ENCODE data around the gene FFAR2. TPM values are rescaled to one million over a fixed set of nuclear protein-coding genes. Genes with fewer than 3 reads are reported as not detected.

FFAR2 gene
- total RNA-seq, 1 donor from 2014 or later, result 2.6 TPM

GRCh38 chr19:35439921-35440320, 8.1 kb upstream of the FFAR2 start:
- TF ChIP-seq, protein P1, sequence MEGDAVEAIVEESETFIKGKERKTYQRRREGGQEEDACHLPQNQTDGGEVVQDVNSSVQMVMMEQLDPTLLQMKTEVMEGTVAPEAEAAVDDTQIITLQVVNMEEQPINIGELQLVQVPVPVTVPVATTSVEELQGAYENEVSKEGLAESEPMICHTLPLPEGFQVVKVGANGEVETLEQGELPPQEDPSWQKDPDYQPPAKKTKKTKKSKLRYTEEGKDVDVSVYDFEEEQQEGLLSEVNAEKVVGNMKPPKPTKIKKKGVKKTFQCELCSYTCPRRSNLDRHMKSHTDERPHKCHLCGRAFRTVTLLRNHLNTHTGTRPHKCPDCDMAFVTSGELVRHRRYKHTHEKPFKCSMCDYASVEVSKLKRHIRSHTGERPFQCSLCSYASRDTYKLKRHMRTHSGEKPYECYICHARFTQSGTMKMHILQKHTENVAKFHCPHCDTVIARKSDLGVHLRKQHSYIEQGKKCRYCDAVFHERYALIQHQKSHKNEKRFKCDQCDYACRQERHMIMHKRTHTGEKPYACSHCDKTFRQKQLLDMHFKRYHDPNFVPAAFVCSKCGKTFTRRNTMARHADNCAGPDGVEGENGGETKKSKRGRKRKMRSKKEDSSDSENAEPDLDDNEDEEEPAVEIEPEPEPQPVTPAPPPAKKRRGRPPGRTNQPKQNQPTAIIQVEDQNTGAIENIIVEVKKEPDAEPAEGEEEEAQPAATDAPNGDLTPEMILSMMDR (IDR thresholded peaks at IDR 0.05), result no peak
- ATAC-seq, result no peak

GRCh38 chr19:35442091-35442490, 6.0 kb upstream of the FFAR2 start:
- no peaks in the 10 kb centered on the region for H3K9me3 ChIP-seq
- intact Hi-C loops (cut with DNase I), result no loop called here
- peaks cover 30% of the 10 kb centered on the region for H3K4me1 ChIP-seq
- ATAC-seq, result peak; percentile 85
- H3K27me3 ChIP-seq, result no peaks in the 10 kb centered on the region
- TF ChIP-seq, protein P1 (IDR thresholded peaks at IDR 0.05), result no peak
- H3K36me3 ChIP-seq, result no peaks in the 10 kb centered on the region
- H3K4me3 ChIP-seq, result no peak overlapping the region
- DNase-seq, result peak; percentile 90
- H3K27ac ChIP-seq, result no peak overlapping the region

More at GRCh38 chr19:35439921-35440320, 8.1 kb upstream of the FFAR2 start:
- H3K4me3 ChIP-seq, result no peak overlapping the region
- H3K36me3 ChIP-seq, result no peaks in the 10 kb centered on the region
- H3K27ac ChIP-seq, result no peak overlapping the region
- intact Hi-C loops (cut with DNase I), result no loop called here
- no peaks in the 10 kb centered on the region for H3K9me3 ChIP-seq
- H3K4me1 ChIP-seq, result peaks cover 45% of the 10 kb centered on the region
- H3K27me3 ChIP-seq, result no peaks in the 10 kb centered on the region
- DNase-seq, result no peak

DNA sequence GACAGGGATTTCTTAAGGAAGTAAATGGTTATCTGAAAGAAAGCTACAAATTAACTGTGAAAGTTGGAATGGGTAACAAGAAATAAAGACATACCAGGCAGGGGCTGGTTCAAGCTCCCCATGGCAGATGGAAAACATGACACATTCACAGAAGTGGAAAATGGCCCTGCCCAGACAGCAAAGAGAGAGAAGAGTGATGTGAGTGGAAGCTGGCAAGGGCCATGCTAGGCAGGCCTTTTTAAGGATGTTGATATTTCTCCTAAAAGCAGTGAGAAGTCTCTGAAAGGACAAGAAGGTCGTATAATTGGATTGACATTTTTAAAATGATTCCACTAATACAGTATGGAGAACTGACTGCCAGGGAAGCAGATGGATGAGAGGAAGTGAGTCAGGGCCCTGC, 3.3 kb upstream of the FFAR2 start:
- no peak for ATAC-seq
- Histone ChIP-seq H3K27me3 (no peaks in the 10 kb centered on the region), H3K4me3 (no peak overlapping the region), H3K27ac (no peak overlapping the region), H3K9me3 (no peaks in the 10 kb centered on the region), H3K4me1 (peaks cover 29% of the 10 kb centered on the region), H3K36me3 (no peaks in the 10 kb centered on the region)
- TF ChIP-seq, protein P1 (IDR thresholded peaks at IDR 0.05), result no peak
- intact Hi-C loops (cut with DNase I), result no loop called here
- DNase-seq, result no peak

DNA sequence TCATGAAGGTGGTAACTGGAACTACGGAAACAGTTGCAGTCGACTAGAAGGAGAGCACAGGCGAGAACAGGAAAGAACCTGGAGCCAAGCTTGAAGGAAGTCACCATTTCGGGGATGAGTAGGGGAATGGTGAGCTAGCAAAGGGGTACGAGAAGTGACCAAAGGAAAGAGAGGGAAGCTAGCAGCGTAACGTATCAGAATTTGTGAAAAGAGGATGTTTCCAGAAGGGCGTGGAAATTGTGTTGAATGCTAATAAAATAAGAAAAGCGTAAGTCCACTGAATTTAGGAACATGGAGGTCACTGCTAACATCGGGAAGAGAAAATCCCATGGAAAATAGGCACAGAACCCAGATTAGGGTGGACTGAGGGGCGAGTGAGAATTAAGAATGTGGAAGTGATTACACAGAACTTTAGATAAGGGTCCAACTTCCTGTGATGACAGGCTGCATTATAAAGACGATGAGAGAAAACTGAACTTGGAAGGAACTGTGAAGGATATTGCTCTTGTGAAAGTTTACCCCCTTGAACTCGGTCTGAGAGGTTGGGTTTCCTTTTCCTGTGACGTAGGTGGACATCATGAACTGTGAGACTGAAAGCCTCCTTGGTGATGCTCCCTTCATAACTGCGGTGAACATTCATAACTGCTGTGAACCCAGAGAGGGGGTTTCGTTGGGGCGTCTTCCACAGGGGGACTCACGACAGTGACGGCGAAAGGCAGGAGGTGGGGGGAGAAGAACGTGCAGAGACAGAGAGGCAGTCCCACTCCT, 2.0 kb upstream of the FFAR2 start:
- H3K4me1 ChIP-seq, result peaks cover 29% of the 10 kb centered on the region
- TF ChIP-seq, protein P1 (IDR thresholded peaks at IDR 0.05), result no peak
- H3K9me3 ChIP-seq, result no peaks in the 10 kb centered on the region
- no peak overlapping the region for H3K4me3 ChIP-seq
- H3K36me3 ChIP-seq, result no peaks in the 10 kb centered on the region
- no peaks in the 10 kb centered on the region for H3K27me3 ChIP-seq
- no peak overlapping the region for H3K27ac ChIP-seq
- intact Hi-C loops (cut with DNase I), result no loop called here
- DNase-seq (no peak), ATAC-seq (peak; percentile 6)

DNA sequence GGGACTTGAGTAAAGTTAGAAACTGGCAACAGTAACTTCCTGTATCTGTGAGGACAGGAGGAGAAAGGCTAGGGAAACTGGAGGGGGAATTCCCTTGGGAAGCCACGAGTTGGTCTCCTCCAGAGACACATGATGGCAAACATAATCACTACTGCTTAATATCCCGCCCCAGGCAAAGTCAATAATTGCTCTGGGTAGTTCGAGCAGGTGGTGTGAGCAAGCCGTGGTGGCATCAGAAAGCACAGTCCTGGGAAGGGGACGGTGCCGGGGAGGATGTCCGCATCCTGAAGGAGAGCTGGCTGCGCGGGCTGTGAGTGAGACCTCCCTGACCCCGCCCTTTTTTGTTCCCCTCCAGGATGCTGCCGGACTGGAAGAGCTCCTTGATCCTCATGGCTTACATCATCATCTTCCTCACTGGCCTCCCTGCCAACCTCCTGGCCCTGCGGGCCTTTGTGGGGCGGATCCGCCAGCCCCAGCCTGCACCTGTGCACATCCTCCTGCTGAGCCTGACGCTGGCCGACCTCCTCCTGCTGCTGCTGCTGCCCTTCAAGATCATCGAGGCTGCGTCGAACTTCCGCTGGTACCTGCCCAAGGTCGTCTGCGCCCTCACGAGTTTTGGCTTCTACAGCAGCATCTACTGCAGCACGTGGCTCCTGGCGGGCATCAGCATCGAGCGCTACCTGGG, 1.4 kb downstream of the FFAR2 start:
- Histone ChIP-seq H3K9me3 (no peaks in the 10 kb centered on the region), H3K4me1 (peaks cover 13% of the 10 kb centered on the region), H3K27ac (no peak overlapping the region), H3K4me3 (no peak overlapping the region), H3K27me3 (no peaks in the 10 kb centered on the region), H3K36me3 (no peaks in the 10 kb centered on the region)
- DNase-seq (no peak), ATAC-seq (peak; percentile 6)
- TF ChIP-seq, protein P1 (IDR thresholded peaks at IDR 0.05), result no peak
- intact Hi-C loops (cut with DNase I), result no loop called here
